C1 segment of cervical spinal cord (tissue), 14 donors: ENCODE results near the gene WNT10A.
"Not testable (repeated sequence)": the region's sequence is repeated elsewhere in the genome, so short reads cannot be mapped to it uniquely, and the experiment has no call there.

Experiments
- DNase-seq, 14 donors: peaks; one replicate each; lab custom pipeline; 2025; lab: John Stamatoyannopoulos, UW

WNT10A gene

GRCh38 chr2:218930488-218930887 is 49.8 kb downstream of the WNT10A start:
- DNase-seq = not testable (repeated sequence)

GRCh38 chr2:218931751-218932150 is 51.1 kb downstream of the WNT10A start:
- not testable (repeated sequence) for DNase-seq
